CD4-positive, CD25-positive, alpha-beta regulatory T cell (primary cell): ENCODE measurements around the gene IGFBP2. TPM values are rescaled to one million over a fixed set of nuclear protein-coding genes. Genes with fewer than 3 reads are reported as not detected.

Experiments
- ATAC-seq, 2 donors: fragments of 150-1000 bp; cut with Tn5 transposase; one replicate each; pipeline ENCODE4 v1.10.0; 2021; ENCODE audit warnings: low read depth in 2 of 2, moderate number of reproducible peaks in 2 of 2, moderate library complexity in 1 of 2
- DNase-seq, 3 donors: peaks; one replicate each; pipeline versions ENCODE4 v3.0.0 to v3.0.0-alpha.2; 2012 to 2022; ENCODE audit warnings: mixed read lengths in 1 of 3
- H3K27ac ChIP-seq: one replicate; pipeline ENCODE4 v1.7.0; 2013; ENCODE audit warnings: mild to moderate bottlenecking, low read length; ENCODE audit not compliant: insufficient read depth, poor library complexity, severe bottlenecking
- H3K27me3 ChIP-seq: one replicate; pipeline ENCODE4 v1.7.0; 2013; ENCODE audit warnings: low read length; ENCODE audit not compliant: control insufficient read depth, insufficient read depth
- H3K36me3 ChIP-seq: one replicate; pipeline ENCODE4 v1.7.0; 2013; ENCODE audit warnings: mild to moderate bottlenecking, low read length, moderate library complexity; ENCODE audit not compliant: control insufficient read depth, insufficient read depth
- H3K4me1 ChIP-seq: 2 replicates; pipeline ENCODE4 v1.7.0; 2013; ENCODE audit warnings: mild to moderate bottlenecking, low read length; ENCODE audit not compliant: insufficient read depth, control insufficient read depth, poor library complexity, severe bottlenecking
- H3K4me3 ChIP-seq: one replicate; pipeline ENCODE4 v1.7.0; 2013; ENCODE audit warnings: low read depth, mild to moderate bottlenecking, low read length, moderate library complexity
- H3K9me3 ChIP-seq, 2 experiments: 1 replicate in 1 of 2; 2 replicates in 1 of 2; pipeline ENCODE4 v1.7.0; 2013; ENCODE audit warnings: low read length in 2 of 2, mild to moderate bottlenecking in 1 of 2, moderate library complexity in 1 of 2; ENCODE audit not compliant: control insufficient read depth in 2 of 2
- H3K27ac Mint-ChIP-seq, 3 donors: one replicate each; pipeline ENCODE4 v1.8.0; 2020 to 2022; ENCODE audit warnings: mild to moderate bottlenecking in 3 of 3, mixed read lengths in 3 of 3, moderate library complexity in 2 of 3
- H3K27me3 Mint-ChIP-seq: one replicate; pipeline ENCODE4 v1.8.0; 2022; ENCODE audit warnings: mild to moderate bottlenecking, mixed read lengths
- H3K36me3 Mint-ChIP-seq: one replicate; pipeline ENCODE4 v1.8.0; 2020; ENCODE audit warnings: mixed read lengths
- H3K4me1 Mint-ChIP-seq, 4 donors: one replicate each; pipeline ENCODE4 v1.8.0; 2020 to 2022; ENCODE audit warnings: mixed read lengths in 4 of 4, mild to moderate bottlenecking in 1 of 4
- H3K4me3 Mint-ChIP-seq, 4 donors: one replicate each; pipeline ENCODE4 v1.8.0; 2020 to 2022; ENCODE audit warnings: mild to moderate bottlenecking in 4 of 4, mixed read lengths in 4 of 4, moderate library complexity in 3 of 4
- H3K9me3 Mint-ChIP-seq, 7 donors: one replicate each; pipeline ENCODE4 v1.8.0; 2020 to 2022; ENCODE audit warnings: mixed read lengths in 7 of 7, mild to moderate bottlenecking in 3 of 7, moderate library complexity in 2 of 7
- polyA plus RNA-seq, 4 donors: library from polyadenylated mRNA; unstranded; fragments of 300-500 nt; fragmentation: Illumina TruSeq; gene quantifications; one replicate each; pipeline ENCODE4 v1.2.3, GENCODE V29; 2021
- total RNA-seq: library from RNA; stranded (reverse); gene quantifications from one replicate; pipeline ENCODE4 v1.2.3, GENCODE V29; 2022

IGFBP2 gene
- total and polyA plus RNA-seq, 5 donors from 2014 or later: not detected

DNA sequence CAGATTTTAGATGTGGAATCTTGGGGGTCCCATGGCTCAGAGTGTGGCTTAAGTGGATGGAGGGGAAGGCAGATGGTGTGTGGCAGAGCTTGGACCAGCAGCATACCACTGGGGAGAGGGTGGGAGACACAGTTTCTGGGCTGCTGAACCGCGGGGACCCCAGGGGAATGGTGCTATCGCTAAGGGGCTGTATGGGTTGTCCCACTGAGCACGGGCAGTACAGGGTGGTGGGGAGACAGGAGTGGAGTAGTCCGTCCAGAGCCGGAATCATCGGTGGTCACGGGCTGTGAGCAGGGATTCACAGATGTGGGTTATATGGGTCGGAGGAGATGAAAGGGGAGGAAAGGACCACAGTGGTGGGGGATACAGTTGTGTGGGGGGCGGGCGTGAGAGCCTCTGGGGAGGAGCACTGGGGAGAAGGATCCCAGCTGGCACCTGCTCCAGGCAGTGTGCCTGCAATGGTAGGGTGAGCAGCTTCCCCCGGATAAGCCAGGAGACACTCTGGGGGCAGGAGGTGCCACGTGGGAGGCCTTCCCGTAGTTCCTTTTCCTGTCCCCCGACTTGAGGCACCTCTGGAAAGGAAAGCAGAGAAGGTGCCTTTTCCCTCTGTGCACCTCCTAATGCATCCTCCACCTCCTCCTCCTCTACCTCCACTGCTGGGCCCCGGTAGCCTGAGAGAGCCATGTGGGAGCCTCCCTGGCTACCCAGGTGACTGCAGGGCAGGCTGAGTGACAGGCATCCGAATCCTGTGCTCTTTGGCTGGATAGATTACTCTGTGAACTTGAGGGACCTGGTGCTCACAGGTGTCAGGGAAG lies 37.3 kb downstream of the IGFBP2 start:
- no peak overlapping the region for H3K4me3 Mint-ChIP-seq
- Histone ChIP-seq H3K4me3 (no peak overlapping the region), H3K9me3 (no peaks in the 10 kb centered on the region), H3K27ac (no peak overlapping the region), H3K27me3 (no peaks in the 10 kb centered on the region), H3K36me3 (no peaks in the 10 kb centered on the region), H3K4me1 (no peaks in the 10 kb centered on the region)
- H3K36me3 Mint-ChIP-seq: no peaks in the 10 kb centered on the region
- peak overlapping the region in 1 of 3 donors; percentile 36 for H3K27ac Mint-ChIP-seq
- no peaks in the 10 kb centered on the region for H3K9me3 Mint-ChIP-seq
- peaks cover 10% of the 10 kb centered on the region for H3K27me3 Mint-ChIP-seq
- DNase-seq (no peak), ATAC-seq (no peak)
- peaks cover 0 to 5% (median 2%) of the 10 kb centered on the region in 4 donors for H3K4me1 Mint-ChIP-seq

GRCh38 chr2:216671081-216671411 lies 37.8 kb downstream of the IGFBP2 start:
- Mint-ChIP-seq H3K9me3 (no peaks in the 10 kb centered on the region), H3K36me3 (no peaks in the 10 kb centered on the region), H3K4me3 (no peak overlapping the region), H3K27ac (no peak overlapping the region), H3K4me1 (peaks cover 0 to 5% (median 2%) of the 10 kb centered on the region in 4 donors), H3K27me3 (peaks cover 10% of the 10 kb centered on the region)
- Histone ChIP-seq H3K27ac (no peak overlapping the region), H3K36me3 (no peaks in the 10 kb centered on the region), H3K4me1 (no peaks in the 10 kb centered on the region), H3K9me3 (no peaks in the 10 kb centered on the region), H3K4me3 (no peak overlapping the region), H3K27me3 (no peaks in the 10 kb centered on the region)
- ATAC-seq: no peak
- no peak for DNase-seq

DNA sequence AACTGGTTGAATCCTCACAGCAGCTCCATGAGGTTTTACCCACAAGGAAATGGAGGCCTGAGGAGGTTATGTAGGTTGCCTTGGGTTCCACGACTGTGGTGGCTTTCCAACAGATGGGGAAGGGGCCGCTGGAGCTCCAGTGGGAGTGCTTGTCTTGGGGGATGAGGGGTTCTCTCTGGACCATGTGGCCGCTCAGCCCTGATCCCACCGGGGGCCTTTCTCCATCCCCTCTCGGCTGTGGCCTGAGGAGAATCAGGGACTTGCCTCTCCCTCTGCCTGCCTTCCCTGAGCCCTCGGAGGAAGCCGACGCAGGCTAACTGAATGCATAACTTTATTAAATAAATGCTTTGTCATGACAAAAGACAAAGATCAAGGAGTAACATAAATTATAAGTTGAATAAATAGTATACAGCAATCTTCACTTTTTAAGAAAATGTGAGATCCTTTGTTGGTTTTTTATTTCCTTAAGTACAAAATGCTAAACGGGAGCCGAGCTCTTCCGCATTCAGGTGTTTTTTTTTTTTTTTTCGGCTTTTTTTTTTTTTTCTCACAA lies 38.6 kb downstream of the IGFBP2 start:
- H3K9me3 ChIP-seq: no peaks in the 10 kb centered on the region
- H3K27ac ChIP-seq: no peak overlapping the region
- H3K4me1 ChIP-seq: no peaks in the 10 kb centered on the region
- H3K36me3 ChIP-seq: no peaks in the 10 kb centered on the region
- peaks cover 0 to under 1% (median 0%) of the 10 kb centered on the region in 4 donors for H3K4me1 Mint-ChIP-seq
- H3K27me3 Mint-ChIP-seq: peaks cover 7% of the 10 kb centered on the region
- no peak overlapping the region for H3K27ac Mint-ChIP-seq
- no peaks in the 10 kb centered on the region for H3K27me3 ChIP-seq
- no peak for DNase-seq
- ATAC-seq: no peak
- no peak overlapping the region for H3K4me3 ChIP-seq
- no peaks in the 10 kb centered on the region for H3K9me3 Mint-ChIP-seq
- H3K36me3 Mint-ChIP-seq: no peaks in the 10 kb centered on the region
- H3K4me3 Mint-ChIP-seq: no peak overlapping the region

- Mint-ChIP-seq H3K36me3 (no peaks in the 10 kb centered on the region), H3K27me3 (peaks cover 7% of the 10 kb centered on the region), H3K4me1 (no peaks in the 10 kb centered on the region), H3K27ac (no peak overlapping the region), H3K9me3 (no peaks in the 10 kb centered on the region), H3K4me3 (no peak overlapping the region)
- no peak overlapping the region for H3K27ac ChIP-seq
- H3K9me3 ChIP-seq: no peaks in the 10 kb centered on the region
- no peak overlapping the region for H3K4me3 ChIP-seq
- H3K4me1 ChIP-seq: no peaks in the 10 kb centered on the region
- ATAC-seq: no peak
- no peak for DNase-seq
- no peaks in the 10 kb centered on the region for H3K27me3 ChIP-seq
- H3K36me3 ChIP-seq: no peaks in the 10 kb centered on the region
Measured at GRCh38 chr2:216672466-216672865, 39.2 kb downstream of the IGFBP2 start.

GRCh38 chr2:216673021-216673420 lies 39.8 kb downstream of the IGFBP2 start:
- H3K27ac ChIP-seq: no peak overlapping the region
- Mint-ChIP-seq H3K27me3 (peaks cover 7% of the 10 kb centered on the region), H3K4me3 (no peak overlapping the region), H3K36me3 (no peaks in the 10 kb centered on the region), H3K4me1 (no peaks in the 10 kb centered on the region), H3K27ac (no peak overlapping the region), H3K9me3 (peaks cover 0 to 2% (median 0%) of the 10 kb centered on the region in 7 donors)
- no peaks in the 10 kb centered on the region for H3K9me3 ChIP-seq
- no peak overlapping the region for H3K4me3 ChIP-seq
- ATAC-seq (no peak), DNase-seq (no peak)
- H3K27me3 ChIP-seq: no peaks in the 10 kb centered on the region
- H3K36me3 ChIP-seq: no peaks in the 10 kb centered on the region
- no peaks in the 10 kb centered on the region for H3K4me1 ChIP-seq

DNA sequence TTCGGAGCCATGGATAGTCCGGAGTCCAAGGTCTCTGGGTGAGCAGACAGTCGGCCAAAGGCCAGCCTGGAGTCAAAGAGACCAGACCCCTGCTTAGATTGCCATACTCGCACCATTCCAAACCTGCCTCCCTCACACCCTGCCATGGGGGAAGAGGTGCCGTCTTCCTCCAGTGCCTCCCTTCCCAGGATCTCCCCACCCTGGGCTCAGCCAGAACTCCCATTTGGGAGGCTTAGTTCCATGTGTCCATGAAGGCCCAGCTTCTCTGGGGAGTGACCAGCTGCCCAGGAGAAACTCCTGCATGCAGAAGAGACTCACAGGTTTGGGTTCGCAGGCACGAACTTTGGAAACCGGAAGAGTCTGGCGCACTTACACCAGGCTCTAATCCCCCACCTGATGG lies 40.4 kb downstream of the IGFBP2 start:
- no peak for DNase-seq
- Mint-ChIP-seq H3K9me3 (peaks cover 0 to 2% (median 0%) of the 10 kb centered on the region in 7 donors), H3K36me3 (no peaks in the 10 kb centered on the region), H3K27me3 (peaks cover 7% of the 10 kb centered on the region), H3K4me3 (no peak overlapping the region), H3K4me1 (no peaks in the 10 kb centered on the region), H3K27ac (no peak overlapping the region)
- Histone ChIP-seq H3K27me3 (no peaks in the 10 kb centered on the region), H3K36me3 (no peaks in the 10 kb centered on the region), H3K4me3 (no peak overlapping the region), H3K9me3 (no peaks in the 10 kb centered on the region), H3K4me1 (no peaks in the 10 kb centered on the region), H3K27ac (no peak overlapping the region)
- ATAC-seq: no peak

GRCh38 chr2:216674376-216674775 lies 41.2 kb downstream of the IGFBP2 start:
- H3K4me1 ChIP-seq: no peaks in the 10 kb centered on the region
- H3K27ac Mint-ChIP-seq: no peak overlapping the region
- H3K27ac ChIP-seq: no peak overlapping the region
- H3K4me3 ChIP-seq: no peak overlapping the region
- no peaks in the 10 kb centered on the region for H3K9me3 ChIP-seq
- no peaks in the 10 kb centered on the region for H3K36me3 ChIP-seq
- no peaks in the 10 kb centered on the region for H3K4me1 Mint-ChIP-seq
- no peak for DNase-seq
- no peak for ATAC-seq
- H3K27me3 Mint-ChIP-seq: peaks cover 1% of the 10 kb centered on the region
- peaks cover 0 to 2% (median 0%) of the 10 kb centered on the region in 7 donors for H3K9me3 Mint-ChIP-seq
- H3K36me3 Mint-ChIP-seq: no peaks in the 10 kb centered on the region
- no peaks in the 10 kb centered on the region for H3K27me3 ChIP-seq
- H3K4me3 Mint-ChIP-seq: no peak overlapping the region

GRCh38 chr2:216676630-216677029 lies 43.4 kb downstream of the IGFBP2 start:
- Mint-ChIP-seq H3K36me3 (no peaks in the 10 kb centered on the region), H3K9me3 (peaks cover 0 to 2% (median 0%) of the 10 kb centered on the region in 7 donors), H3K27me3 (peaks cover 4% of the 10 kb centered on the region), H3K27ac (no peak overlapping the region), H3K4me3 (no peak overlapping the region), H3K4me1 (no peaks in the 10 kb centered on the region)
- Histone ChIP-seq H3K9me3 (no peaks in the 10 kb centered on the region), H3K27ac (no peak overlapping the region), H3K4me3 (no peak overlapping the region), H3K27me3 (no peaks in the 10 kb centered on the region), H3K36me3 (no peaks in the 10 kb centered on the region), H3K4me1 (no peaks in the 10 kb centered on the region)
- DNase-seq: no peak
- ATAC-seq: no peak
